Naive B cell (primary cell): ENCODE results near the gene GRIN3B. TPM values are rescaled to one million over a fixed set of nuclear protein-coding genes. Genes with fewer than 3 reads are reported as not detected.
"Not testable (repeated sequence)": the region's sequence is repeated elsewhere in the genome, so short reads cannot be mapped to it uniquely, and the experiment has no call there.

Experiments used
- ATAC-seq, 2 donors: fragments of 150-1000 bp; cut with Tn5 transposase; 2 replicates each; pipeline ENCODE4 v1.10.0; 2021; ENCODE audit warnings: low read depth in 2 of 2, mild to moderate bottlenecking in 2 of 2, moderate library complexity in 2 of 2
- DNase-seq: peaks from one replicate; pipeline ENCODE4 v3.0.0; 2022
- H3K27ac Mint-ChIP-seq, 6 donors: one replicate each; pipeline ENCODE4 v1.8.0; 2020 to 2022; ENCODE audit warnings: mild to moderate bottlenecking in 6 of 6, mixed read lengths in 6 of 6, moderate library complexity in 5 of 6, inconsistent platforms in 2 of 6
- H3K27me3 Mint-ChIP-seq, 3 donors: one replicate each; pipeline ENCODE4 v1.8.0; 2021 to 2022; ENCODE audit warnings: mixed read lengths in 3 of 3, mild to moderate bottlenecking in 1 of 3
- H3K36me3 Mint-ChIP-seq, 2 donors: one replicate each; pipeline ENCODE4 v1.8.0; 2020 to 2022; ENCODE audit warnings: mixed read lengths in 2 of 2, inconsistent platforms in 1 of 2, mild to moderate bottlenecking in 1 of 2
- H3K4me1 Mint-ChIP-seq, 3 donors: one replicate each; pipeline ENCODE4 v1.8.0; 2020 to 2022; ENCODE audit warnings: mixed read lengths in 3 of 3, inconsistent platforms in 1 of 3, mild to moderate bottlenecking in 1 of 3, moderate library complexity in 1 of 3
- H3K4me3 Mint-ChIP-seq, 8 donors: one replicate each; pipeline ENCODE4 v1.8.0; 2020 to 2022; ENCODE audit warnings: mild to moderate bottlenecking in 8 of 8, mixed read lengths in 8 of 8, moderate library complexity in 8 of 8, inconsistent platforms in 2 of 8
- H3K9me3 Mint-ChIP-seq, 7 donors: one replicate each; pipeline ENCODE4 v1.8.0; 2020 to 2022; ENCODE audit warnings: mixed read lengths in 7 of 7, mild to moderate bottlenecking in 5 of 7, inconsistent platforms in 2 of 7, moderate library complexity in 1 of 7
- polyA plus RNA-seq, 6 donors: library from polyadenylated mRNA; unstranded; fragments of 300-500 nt; fragmentation: Illumina TruSeq; gene quantifications; one replicate each; pipeline ENCODE4 v1.2.3, GENCODE V29; 2021; ENCODE audit warnings: low read depth in 6 of 6

Gene GRIN3B
- polyA plus RNA-seq, 6 donors from 2014 or later: not detected

DNA sequence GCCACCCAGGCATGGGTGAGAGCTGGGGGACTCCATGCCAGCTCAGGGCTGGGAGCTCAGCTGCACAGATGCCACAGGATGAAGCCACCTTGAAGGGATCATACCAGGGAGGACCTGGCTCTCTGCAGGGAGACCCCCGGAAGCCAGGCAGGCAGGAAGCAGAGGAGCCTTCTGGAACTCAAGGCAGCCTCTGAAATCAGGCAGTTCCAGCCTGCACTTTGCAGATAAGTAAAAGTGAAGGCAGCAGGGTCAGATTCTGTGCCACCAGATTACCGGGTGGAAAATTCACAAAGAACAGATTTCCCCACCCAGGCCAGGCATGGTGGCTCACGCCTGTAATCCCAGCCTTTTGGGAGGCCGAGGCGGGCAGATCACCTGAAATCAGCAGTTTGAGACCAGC lies 18.2 kb downstream of the GRIN3B start:
- Mint-ChIP-seq H3K4me1 (peaks cover 36 to 40% (median 40%) of the 10 kb centered on the region in 3 donors), H3K36me3 (no peaks in the 10 kb centered on the region), H3K27ac (peak overlapping the region in 2 of 6 donors; percentile 85 to 100), H3K4me3 (peak overlapping the region; percentile 33 to 94 (median 88)), H3K9me3 (no peaks in the 10 kb centered on the region), H3K27me3 (peaks cover 0 to 7% (median 0%) of the 10 kb centered on the region in 3 donors)
- DNase-seq: no peak
- no peak for ATAC-seq

- DNase-seq (no peak), ATAC-seq (no peak)
- H3K4me1 Mint-ChIP-seq: peaks cover 35 to 40% (median 36%) of the 10 kb centered on the region in 3 donors
- no peaks in the 10 kb centered on the region for H3K36me3 Mint-ChIP-seq
- H3K4me3 Mint-ChIP-seq: peak overlapping the region; percentile 71 to 94 (median 90)
- no peaks in the 10 kb centered on the region for H3K9me3 Mint-ChIP-seq
- peak overlapping the region in 4 of 6 donors; percentile 11 to 100 (median 75) for H3K27ac Mint-ChIP-seq
- peaks cover 0 to 7% (median 0%) of the 10 kb centered on the region in 3 donors for H3K27me3 Mint-ChIP-seq
These were observed 18.9 kb downstream of the GRIN3B start for GRCh38 chr19:1018932-1019615.

DNA sequence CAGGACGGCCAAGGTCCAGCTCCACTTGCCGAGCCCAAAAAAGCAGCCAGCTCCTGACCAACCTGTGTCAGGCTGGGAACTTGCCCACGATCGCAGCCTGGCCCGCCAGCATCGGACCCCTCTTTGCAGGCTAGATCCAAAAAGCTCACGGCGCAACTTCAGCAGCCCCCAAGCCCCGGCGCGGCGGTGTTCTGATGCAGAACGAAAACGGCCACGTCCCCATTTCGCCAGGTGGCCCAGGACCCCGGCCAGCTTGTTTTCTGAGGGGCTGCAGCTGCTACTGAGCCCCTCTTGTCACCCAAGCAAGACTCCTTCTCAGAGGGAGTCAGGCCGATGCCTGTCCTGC lies 19.4 kb downstream of the GRIN3B start:
- peaks cover 32 to 38% (median 36%) of the 10 kb centered on the region in 3 donors for H3K4me1 Mint-ChIP-seq
- no peak for ATAC-seq
- H3K27me3 Mint-ChIP-seq: peaks cover 0 to 7% (median 0%) of the 10 kb centered on the region in 3 donors
- peak overlapping the region; percentile 87 to 96 (median 94) for H3K4me3 Mint-ChIP-seq
- DNase-seq: no peak
- H3K9me3 Mint-ChIP-seq: no peaks in the 10 kb centered on the region
- peak overlapping the region in 4 of 6 donors; percentile 53 to 100 (median 97) for H3K27ac Mint-ChIP-seq
- H3K36me3 Mint-ChIP-seq: no peaks in the 10 kb centered on the region

DNA sequence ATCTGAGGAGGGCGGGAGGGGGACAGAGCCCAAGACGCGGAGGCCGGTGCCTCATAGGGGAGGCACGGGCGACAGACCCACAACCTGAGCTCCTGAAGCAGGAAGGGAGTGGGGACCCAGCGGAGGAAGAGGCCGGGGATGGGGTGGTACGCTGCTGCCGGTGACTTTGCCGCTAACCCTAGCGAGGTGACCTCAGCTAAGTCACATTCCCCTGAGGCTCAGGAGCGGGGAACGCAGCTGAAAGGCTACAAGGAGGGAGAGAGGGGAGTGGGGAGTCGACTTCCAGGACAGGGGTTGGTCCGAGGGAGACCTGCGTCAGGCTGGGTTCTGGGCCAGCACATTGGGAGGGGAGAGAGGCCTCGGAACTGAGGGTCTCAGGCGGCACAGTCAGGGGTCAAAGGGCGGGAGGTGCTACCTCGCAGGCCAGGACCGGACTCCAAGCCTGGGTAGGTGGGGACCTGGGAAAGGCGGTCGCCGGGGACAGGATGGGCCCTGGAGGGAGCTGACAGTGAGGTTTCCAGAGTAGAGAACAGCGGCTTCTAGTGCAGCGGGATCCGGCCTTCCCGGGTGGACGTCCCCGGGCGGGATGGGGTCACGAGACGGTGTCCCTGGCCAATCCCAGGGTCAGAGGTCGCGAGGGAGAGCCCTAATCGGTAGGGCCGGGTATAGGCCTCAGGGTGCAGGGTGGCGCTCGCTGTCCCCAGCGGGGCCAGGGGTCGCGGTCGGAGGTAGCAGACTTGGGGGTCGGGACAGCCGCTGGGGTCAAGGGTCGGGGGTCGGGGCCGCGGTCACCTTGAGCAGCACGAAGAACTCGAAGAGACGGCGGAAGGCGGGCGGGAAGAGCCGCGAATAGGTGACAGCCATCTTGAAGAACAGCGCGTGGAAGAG lies 20.0 kb downstream of the GRIN3B start:
- no peak for ATAC-seq
- H3K27ac Mint-ChIP-seq: peak overlapping the region; percentile 53 to 100 (median 96)

DNA sequence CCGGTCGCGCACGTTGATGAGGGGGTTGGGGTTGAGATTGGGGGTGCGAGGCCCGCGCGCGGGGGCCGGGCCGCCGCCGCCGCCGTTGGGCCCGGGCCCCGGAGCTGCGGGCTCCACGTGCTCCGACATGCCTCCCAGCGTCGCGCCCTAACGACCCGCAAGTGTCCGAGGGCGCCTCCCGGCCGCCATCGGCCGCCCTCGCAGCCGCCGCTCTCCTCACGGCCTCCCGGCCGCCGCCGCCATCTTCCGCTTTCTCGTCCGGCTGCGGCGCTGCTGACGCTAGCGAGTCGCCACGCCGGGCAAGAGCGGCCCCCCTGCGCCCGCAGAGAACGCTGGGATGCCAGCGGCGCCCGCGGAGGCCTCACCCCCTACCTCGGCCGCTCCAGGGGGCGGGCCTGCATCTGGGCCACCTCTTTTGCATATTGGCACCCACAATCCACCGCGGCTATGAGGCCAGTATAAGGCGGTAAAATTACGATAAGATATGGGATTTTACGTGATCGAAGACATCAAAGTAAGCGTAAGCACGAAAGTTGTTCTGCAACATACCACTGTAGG lies 20.7 kb downstream of the GRIN3B start, which contains the start of gene TMEM259:
Gene TMEM259, minus strand, starts transcription at position 256 of the 558 bp plus-strand sequence. Its CDS starts 127 bp downstream, at position 129.
- Mint-ChIP-seq H3K9me3 (no peaks in the 10 kb centered on the region), H3K27me3 (peaks cover 0 to 7% (median 0%) of the 10 kb centered on the region in 3 donors), H3K36me3 (no peaks in the 10 kb centered on the region), H3K4me3 (peak within 1 kb of the TSS; percentile 87 to 96 (median 94)), H3K4me1 (peaks cover 32 to 40% (median 38%) of the 10 kb centered on the region in 3 donors), H3K27ac (peak within 1 kb of the TSS; percentile 99 to 100 (median 100))
- peak; percentile 84 to 87 for ATAC-seq
- DNase-seq: peak; percentile 98

More for the DNA sequence above, 20.0 kb downstream of the GRIN3B start:
- Mint-ChIP-seq H3K9me3 (no peaks in the 10 kb centered on the region), H3K4me3 (peak overlapping the region; percentile 87 to 96 (median 94)), H3K4me1 (peaks cover 32 to 39% (median 38%) of the 10 kb centered on the region in 3 donors), H3K27me3 (peaks cover 0 to 7% (median 0%) of the 10 kb centered on the region in 3 donors), H3K36me3 (no peaks in the 10 kb centered on the region)
- no peak for DNase-seq

DNA sequence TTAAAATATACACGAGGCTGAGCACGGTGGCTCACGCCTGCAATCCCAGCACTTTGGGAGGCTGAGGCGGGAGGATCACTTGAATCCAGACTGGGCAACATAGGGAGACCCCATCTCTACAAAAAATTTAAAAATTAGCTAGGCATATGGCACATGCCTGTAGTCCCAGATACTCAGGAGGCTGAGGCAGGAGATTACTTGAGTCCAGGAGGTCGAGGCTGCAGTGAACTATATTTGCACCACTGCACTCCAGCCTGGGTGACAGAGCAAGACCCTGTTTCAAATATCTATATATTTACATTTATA lies 23.6 kb downstream of the GRIN3B start:
- H3K27ac Mint-ChIP-seq, H3K27me3 Mint-ChIP-seq, ATAC-seq, H3K36me3 Mint-ChIP-seq, H3K9me3 Mint-ChIP-seq, DNase-seq: not testable (repeated sequence)
- peaks cover 19 to 23% (median 22%) of the 10 kb centered on the region in 3 donors for H3K4me1 Mint-ChIP-seq
- H3K4me3 Mint-ChIP-seq: peak overlapping the region in 2 of 8 donors; percentile 16 to 76

DNA sequence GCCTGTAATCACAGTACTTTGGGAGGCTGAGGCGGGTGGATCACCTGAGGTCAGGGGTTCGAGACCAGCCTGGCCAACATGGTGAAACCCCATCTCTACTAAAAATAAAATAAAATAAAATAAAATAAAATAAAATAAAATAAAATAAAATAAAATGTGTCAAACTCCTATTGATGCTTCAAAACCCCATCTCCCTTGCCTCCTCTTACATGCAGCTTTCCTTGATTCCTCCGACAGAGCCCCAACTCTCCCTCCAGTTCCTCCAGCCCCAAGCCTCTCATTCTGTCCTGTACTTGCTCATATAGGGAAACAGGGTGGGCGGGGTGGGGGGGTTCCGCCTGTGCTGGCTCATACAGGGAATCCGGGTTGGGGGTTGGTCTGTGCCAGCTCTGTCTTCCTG lies 24.9 kb downstream of the GRIN3B start:
- H3K27ac Mint-ChIP-seq: peak overlapping the region in 2 of 6 donors; percentile 15 to 63
- H3K36me3 Mint-ChIP-seq: not testable (repeated sequence)
- H3K4me1 Mint-ChIP-seq: peaks cover 22 to 26% (median 24%) of the 10 kb centered on the region in 3 donors

GRCh38 chr19:1025960-1026782 lies 26.0 kb downstream of the GRIN3B start, which contains the start of gene CNN2:
Gene CNN2 (plus strand): TSS chr19:1026608. CDS start chr19:1026662, 54 bp downstream.
- Mint-ChIP-seq H3K27ac (peak within 1 kb of the TSS; percentile 74 to 97 (median 96)), H3K36me3 (no peaks in the 10 kb centered on the region), H3K4me1 (peaks cover 24 to 28% (median 27%) of the 10 kb centered on the region in 3 donors), H3K9me3 (no peaks in the 10 kb centered on the region), H3K27me3 (peaks cover 0 to 6% (median 0%) of the 10 kb centered on the region in 3 donors), H3K4me3 (peak within 1 kb of the TSS; percentile 97 to 99 (median 99))
- DNase-seq (peak; percentile 71), ATAC-seq (peak; percentile 46 to 48)

More for the DNA sequence above, 24.9 kb downstream of the GRIN3B start:
- not testable (repeated sequence) for H3K27me3 Mint-ChIP-seq, DNase-seq, H3K9me3 Mint-ChIP-seq, ATAC-seq
- H3K4me3 Mint-ChIP-seq: peak overlapping the region in 3 of 8 donors; percentile 6 to 75 (median 22)

DNA sequence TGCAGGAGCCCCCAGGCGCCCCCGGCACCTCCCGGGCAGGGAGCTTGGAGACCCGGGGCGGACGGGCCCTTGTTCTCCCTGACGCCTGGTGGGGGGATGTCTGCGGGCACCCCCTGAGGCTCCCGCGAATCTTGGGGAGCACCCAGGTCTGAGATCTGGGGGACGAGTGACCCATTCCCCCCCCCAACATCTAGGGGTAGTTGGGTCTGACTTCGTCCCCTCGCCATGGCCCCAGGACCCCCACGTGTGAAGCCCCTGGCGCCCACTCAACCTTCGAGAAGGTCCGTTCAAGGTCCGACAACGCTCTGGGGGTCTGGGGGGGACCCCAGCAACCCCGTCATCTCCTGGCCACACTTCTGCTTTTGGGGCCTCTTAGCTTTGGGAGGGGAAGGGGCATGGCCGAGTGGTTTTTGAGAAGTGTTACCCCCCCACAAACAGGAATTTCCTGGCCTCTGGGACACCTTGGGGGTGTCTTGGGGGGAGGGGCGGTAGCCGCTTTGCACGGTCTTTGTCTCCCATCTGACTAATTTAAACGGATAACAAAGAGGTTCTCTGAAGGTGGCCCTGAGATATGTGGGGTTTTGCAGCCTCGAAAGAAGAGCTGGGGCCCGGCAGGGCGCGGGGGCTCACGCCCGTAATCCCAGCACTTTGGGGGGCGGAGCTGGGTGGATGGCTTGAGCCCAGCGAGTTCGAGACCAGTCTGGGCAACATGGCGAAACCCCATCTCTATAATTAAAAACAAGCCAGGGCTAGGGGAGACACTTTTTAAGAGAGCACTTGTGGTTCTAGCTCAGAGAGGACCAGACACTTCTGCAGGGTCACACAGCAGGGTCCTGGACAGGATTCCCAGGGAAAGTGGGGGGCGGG lies 26.8 kb downstream of the GRIN3B start:
- ATAC-seq (peak; percentile 55 to 56), DNase-seq (peak; percentile 70)
- Mint-ChIP-seq H3K4me3 (peak overlapping the region; percentile 97 to 99 (median 99)), H3K9me3 (no peaks in the 10 kb centered on the region), H3K27me3 (no peaks in the 10 kb centered on the region), H3K27ac (peak overlapping the region; percentile 74 to 97 (median 96)), H3K36me3 (no peaks in the 10 kb centered on the region), H3K4me1 (peaks cover 17 to 23% (median 21%) of the 10 kb centered on the region in 3 donors)

GRCh38 chr19:1027650-1028061 lies 27.4 kb downstream of the GRIN3B start:
- peak overlapping the region in 5 of 6 donors; percentile 62 to 97 (median 91) for H3K27ac Mint-ChIP-seq
- peaks cover 22 to 25% (median 23%) of the 10 kb centered on the region in 3 donors for H3K4me1 Mint-ChIP-seq
- no peaks in the 10 kb centered on the region for H3K36me3 Mint-ChIP-seq
- H3K9me3 Mint-ChIP-seq: no peaks in the 10 kb centered on the region
- ATAC-seq (peak; percentile 17 to 21), DNase-seq (no peak)
- H3K4me3 Mint-ChIP-seq: peak overlapping the region; percentile 97 to 99 (median 99)
- H3K27me3 Mint-ChIP-seq: no peaks in the 10 kb centered on the region

- ATAC-seq: peak; percentile 34 to 42
- Mint-ChIP-seq H3K36me3 (no peaks in the 10 kb centered on the region), H3K9me3 (no peaks in the 10 kb centered on the region), H3K27ac (peak overlapping the region in 5 of 6 donors; percentile 62 to 95 (median 91)), H3K27me3 (no peaks in the 10 kb centered on the region), H3K4me3 (peak overlapping the region; percentile 88 to 99 (median 99)), H3K4me1 (peaks cover 22 to 26% (median 23%) of the 10 kb centered on the region in 3 donors)
- DNase-seq: peak; percentile 46
These were observed 28.1 kb downstream of the GRIN3B start for GRCh38 chr19:1028062-1028926.
